ENCODE results near the gene IFT122.

Gene IFT122

GRCh38 chr3:129416415-129416814 lies 23.6 kb upstream of the IFT122 start:
- DNase-seq (ENCODE audit: low spot score): no peak

GRCh38 chr3:129417326-129417725 lies 22.7 kb upstream of the IFT122 start:
- no peak for DNase-seq (ENCODE audit: low spot score)

GRCh38 chr3:129418041-129418973 lies 21.7 kb upstream of the IFT122 start:
- no peak for DNase-seq (ENCODE audit: low spot score)

GRCh38 chr3:129419476-129419875 lies 20.5 kb upstream of the IFT122 start:
- DNase-seq (ENCODE audit: low spot score): no peak

- DNase-seq (ENCODE audit: low spot score): no peak
Observed at GRCh38 chr3:129421236-129421883, 18.7 kb upstream of the IFT122 start.

- no peak for DNase-seq (ENCODE audit: low spot score)
Observed at GRCh38 chr3:129421988-129422745, 17.9 kb upstream of the IFT122 start.

GRCh38 chr3:129422897-129423296 lies 17.1 kb upstream of the IFT122 start:
- DNase-seq (ENCODE audit: low spot score): no peak

- DNase-seq (ENCODE audit: low spot score): no peak
Observed at GRCh38 chr3:129424185-129424841, 15.7 kb upstream of the IFT122 start.

GRCh38 chr3:129425213-129425612 lies 14.8 kb upstream of the IFT122 start:
- DNase-seq (ENCODE audit: low spot score): no peak

GRCh38 chr3:129425619-129426018 lies 14.4 kb upstream of the IFT122 start:
- DNase-seq (ENCODE audit: low spot score): no peak

GRCh38 chr3:129428007-129428375 lies 12.0 kb upstream of the IFT122 start:
- DNase-seq (ENCODE audit: low spot score): peak; percentile 19

- peak; percentile 96 for DNase-seq (ENCODE audit: low spot score)
Observed at GRCh38 chr3:129428376-129429079, 11.5 kb upstream of the IFT122 start, which contains the start of gene EFCAB12. Gene EFCAB12, minus strand, starts transcription at chr3:129428636. Its CDS starts 148 bp downstream, at chr3:129428488.

- DNase-seq (ENCODE audit: low spot score): no peak
Observed at GRCh38 chr3:129429080-129429451, 11.0 kb upstream of the IFT122 start.

- no peak for DNase-seq (ENCODE audit: low spot score)
Observed at GRCh38 chr3:129429602-129430001, 10.4 kb upstream of the IFT122 start.

- no peak for DNase-seq (ENCODE audit: low spot score)
Observed at GRCh38 chr3:129432036-129432435, 8.0 kb upstream of the IFT122 start.

- DNase-seq (ENCODE audit: low spot score): no peak
Observed at GRCh38 chr3:129432671-129433070, 7.4 kb upstream of the IFT122 start.

- DNase-seq (ENCODE audit: low spot score): no peak
Observed at GRCh38 chr3:129433565-129433964, 6.5 kb upstream of the IFT122 start.

GRCh38 chr3:129434140-129434539 lies 5.9 kb upstream of the IFT122 start:
- no peak for DNase-seq (ENCODE audit: low spot score)

GRCh38 chr3:129435367-129435766 lies 4.7 kb upstream of the IFT122 start:
- DNase-seq (ENCODE audit: low spot score): no peak

GRCh38 chr3:129439226-129439816 lies 703 bp upstream of the IFT122 start:
- peak; percentile 33 for DNase-seq (ENCODE audit: low spot score)

GRCh38 chr3:129440618-129441190 lies 680 bp downstream of the IFT122 start:
- no peak for DNase-seq (ENCODE audit: low spot score)
